Measurements from ENCODE around the gene KRTAP10-11.
"Not testable (repeated sequence)": the region's sequence is repeated elsewhere in the genome, so short reads cannot be mapped to it uniquely, and the experiment has no call there.

The KRTAP10-11 gene

GRCh38 chr21:44646366-44647221, at the start of gene KRTAP10-11:
KRTAP10-11 (plus strand) TSS chr21:44646414; CDS start chr21:44646459, 45 bp downstream.
- DNase-seq, result not testable (repeated sequence)

DNA sequence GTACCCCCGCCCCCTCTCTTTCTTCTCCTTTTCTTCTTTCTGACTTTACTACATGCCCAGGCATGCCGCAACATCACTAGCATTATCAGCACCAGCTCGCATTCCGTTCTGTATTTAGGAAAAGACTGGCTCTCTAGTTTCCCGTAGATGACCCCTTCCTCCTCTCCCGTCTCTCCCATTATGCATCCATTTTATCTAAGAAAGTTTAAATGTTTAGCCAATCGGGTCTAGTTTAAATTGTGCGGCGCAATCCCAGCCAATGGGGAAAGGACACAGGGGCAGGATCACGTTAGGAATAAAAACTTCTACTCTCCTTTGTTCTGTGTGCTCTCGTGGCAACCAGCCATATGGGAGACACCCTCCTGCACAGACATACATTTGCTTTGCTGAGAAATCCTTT, 48.2 kb upstream of the KRTAP10-11 start:
- no peak for DNase-seq

DNA sequence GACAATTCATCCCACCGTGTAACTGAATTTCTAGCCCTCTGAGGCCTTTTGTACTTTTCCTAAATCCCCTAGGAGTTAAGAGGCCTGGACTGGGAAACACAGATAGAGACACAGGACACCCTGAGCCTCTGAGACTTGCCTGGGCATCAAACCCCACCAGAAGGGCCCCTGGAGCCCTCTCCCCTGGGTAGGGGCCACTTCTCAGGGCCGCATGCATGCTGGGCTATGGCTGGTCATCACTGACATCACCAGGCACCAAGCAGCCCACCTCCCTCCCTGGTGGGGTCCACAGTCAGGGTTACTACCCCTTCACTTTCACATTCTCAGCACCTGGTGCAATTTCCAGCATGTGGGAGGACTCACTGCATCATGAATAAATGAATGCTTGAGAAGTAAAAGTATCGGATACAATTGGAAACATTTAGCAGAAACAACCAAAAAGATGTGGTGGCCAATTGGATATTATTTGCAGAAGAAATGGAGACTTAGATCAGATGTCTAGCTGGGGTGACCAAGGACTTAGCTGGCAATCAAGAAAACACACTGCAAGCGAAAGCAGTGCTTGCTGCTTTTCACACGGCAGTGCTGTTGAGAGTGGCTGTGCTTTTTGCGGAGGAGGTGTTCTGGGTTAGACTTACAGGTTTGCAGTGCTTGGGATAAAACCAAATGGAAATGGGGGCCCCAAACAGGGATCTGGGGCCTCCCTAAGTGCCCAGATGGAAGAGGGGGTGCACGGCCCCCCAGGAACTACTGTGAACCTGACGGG, 46.8 kb upstream of the KRTAP10-11 start:
- no peak for DNase-seq

GRCh38 chr21:44600118-44600978, 45.9 kb upstream of the KRTAP10-11 start, which contains the start of gene KRTAP10-7:
KRTAP10-7 (plus strand) TSS chr21:44600597; CDS start chr21:44600622, 25 bp downstream.
- DNase-seq, result not testable (repeated sequence)

GRCh38 chr21:44601091-44601490, 45.1 kb upstream of the KRTAP10-11 start:
- DNase-seq, result not testable (repeated sequence)

DNA sequence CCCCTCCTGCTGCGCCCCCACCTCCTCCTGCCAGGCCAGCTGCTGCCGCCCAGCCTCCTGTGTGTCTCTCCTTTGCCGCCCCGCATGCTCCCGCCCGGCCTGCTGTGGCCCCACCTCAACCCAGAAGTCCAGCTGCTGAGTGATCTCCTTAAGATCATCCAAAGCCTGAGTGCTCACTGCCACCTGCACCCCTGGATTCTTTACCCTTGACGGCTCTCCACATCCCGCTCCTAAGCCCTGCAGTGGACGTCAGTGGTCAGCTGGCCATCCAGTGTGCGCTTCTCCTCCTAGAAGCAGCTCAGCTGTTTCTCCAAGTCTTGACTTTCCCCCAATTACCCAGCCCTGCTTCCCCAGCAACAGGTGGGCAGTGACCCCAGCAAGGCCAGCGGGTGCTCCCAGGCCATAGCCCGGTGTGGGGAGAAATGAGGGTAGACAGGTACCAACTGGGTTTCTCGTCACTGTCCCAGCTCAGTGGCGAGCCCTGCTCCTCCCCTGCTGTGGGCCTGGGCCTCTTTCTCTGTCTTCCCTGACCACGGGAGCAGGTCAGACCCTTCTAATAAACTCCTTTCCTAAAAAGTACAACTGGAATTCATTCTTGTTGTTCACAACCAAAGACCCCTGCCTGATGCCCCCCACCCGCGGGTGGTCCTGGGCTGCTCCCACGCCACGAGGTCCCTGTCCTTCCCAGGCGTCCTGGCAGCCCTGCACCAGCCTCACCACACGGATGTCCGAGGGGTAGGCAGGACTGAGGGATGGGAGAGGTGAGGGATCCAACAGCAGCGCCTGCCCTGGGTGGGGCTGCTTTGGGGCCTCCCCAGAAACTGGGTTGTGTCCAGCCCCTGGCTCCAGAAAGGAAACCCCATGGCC, 44.4 kb upstream of the KRTAP10-11 start:
- no peak for DNase-seq

DNA sequence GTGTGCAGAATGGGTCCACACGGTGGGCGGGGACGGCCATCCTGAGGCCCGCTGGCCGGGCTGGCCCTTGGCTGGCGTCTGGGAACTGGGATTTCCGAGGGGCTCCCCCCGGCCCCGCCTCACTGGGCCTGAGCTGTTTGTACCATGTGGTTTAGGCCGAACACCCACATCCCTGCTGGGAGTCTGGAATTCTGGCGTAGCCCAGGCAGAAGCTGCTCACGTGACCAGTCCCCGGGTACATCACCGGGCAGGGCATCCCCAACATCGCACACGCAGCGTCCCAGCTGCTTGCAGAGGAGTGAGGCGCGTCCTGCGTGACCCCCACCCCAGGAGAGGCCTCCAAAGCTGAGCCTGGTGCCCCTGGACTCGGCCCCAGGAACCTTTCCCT, 43.8 kb upstream of the KRTAP10-11 start:
- no peak for DNase-seq

- no peak for DNase-seq
Measured at GRCh38 chr21:44603109-44603875, 42.9 kb upstream of the KRTAP10-11 start.

GRCh38 chr21:44603911-44604310, 42.3 kb upstream of the KRTAP10-11 start:
- no peak for DNase-seq

DNA sequence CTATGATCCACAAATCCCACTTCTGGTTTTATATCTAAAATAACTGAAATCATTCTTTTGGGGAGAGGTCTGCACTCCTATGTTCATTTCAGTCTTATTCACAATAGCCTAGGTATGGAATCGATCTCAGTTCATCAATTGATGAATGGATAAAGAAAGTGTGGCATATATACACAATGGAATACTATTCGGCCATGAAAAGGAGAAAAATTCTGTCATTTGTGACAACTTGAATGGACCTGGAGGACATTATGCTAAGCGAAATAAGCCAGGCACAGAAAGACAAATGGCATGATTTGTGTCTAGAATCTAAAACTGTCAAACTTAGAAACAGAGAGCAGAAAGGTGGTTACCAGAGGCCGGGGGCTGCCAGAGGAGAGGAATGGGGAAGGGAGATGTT, 39.7 kb upstream of the KRTAP10-11 start:
- DNase-seq, result no peak

DNA sequence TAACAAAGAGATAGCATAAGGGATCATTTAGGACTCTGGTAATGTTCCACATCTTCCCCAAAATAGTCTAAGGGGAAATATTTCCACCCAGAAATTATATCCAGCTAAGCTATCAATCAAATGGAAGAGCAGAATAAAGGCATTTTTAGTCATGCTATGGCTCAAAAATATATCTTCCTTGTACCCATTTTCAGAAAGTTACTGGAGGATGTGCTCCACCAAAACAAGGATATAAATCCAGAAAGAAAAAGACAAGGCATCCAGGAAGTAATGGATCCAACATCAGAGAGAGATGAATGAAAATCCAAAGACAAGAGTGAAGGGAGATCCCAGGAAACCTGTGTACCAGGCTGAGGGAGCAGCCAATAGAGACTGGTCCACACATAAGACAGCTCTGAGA, 37.0 kb upstream of the KRTAP10-11 start:
- DNase-seq, result no peak

DNA sequence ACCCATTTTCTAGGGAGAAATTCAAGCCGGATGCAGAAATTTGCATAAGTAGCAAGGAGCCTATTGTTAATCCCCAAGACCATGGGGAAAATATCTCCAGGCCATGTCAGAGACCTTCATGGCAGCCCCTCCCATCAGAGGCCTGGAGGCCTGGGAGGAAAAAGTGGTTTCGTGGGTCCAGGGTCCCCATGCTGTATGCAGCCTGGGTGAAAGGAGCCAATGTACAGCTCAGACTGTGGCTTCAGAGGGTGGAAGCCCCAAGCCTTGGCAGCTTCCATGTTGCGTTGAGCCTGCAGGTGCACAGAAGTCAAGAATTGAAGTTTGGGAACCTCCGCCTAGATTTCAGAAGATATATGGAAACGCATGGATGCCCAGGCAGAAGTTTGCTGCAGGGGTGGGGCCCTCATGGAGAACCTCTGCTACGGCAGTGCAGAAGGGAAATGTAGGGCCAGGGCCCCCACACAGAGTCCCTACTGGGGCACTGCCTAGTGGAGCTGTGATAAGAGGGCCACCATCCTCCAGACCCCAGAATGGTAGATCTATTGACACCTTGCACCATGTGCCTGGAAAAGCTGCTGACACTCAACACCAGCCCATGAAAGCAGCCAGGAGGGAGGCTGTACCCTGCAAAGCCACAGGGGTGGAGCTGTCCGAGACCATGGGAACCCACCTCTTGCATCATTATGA, 35.9 kb upstream of the KRTAP10-11 start:
- DNase-seq, result not testable (repeated sequence)

- DNase-seq, result no peak
Measured at GRCh38 chr21:44611551-44611950, 34.7 kb upstream of the KRTAP10-11 start.

GRCh38 chr21:44612029-44612486, 34.2 kb upstream of the KRTAP10-11 start, which contains the start of gene KRTAP10-8:
KRTAP10-8 (plus strand) TSS chr21:44612079; CDS start chr21:44612101, 22 bp downstream.
- DNase-seq, result no peak

DNA sequence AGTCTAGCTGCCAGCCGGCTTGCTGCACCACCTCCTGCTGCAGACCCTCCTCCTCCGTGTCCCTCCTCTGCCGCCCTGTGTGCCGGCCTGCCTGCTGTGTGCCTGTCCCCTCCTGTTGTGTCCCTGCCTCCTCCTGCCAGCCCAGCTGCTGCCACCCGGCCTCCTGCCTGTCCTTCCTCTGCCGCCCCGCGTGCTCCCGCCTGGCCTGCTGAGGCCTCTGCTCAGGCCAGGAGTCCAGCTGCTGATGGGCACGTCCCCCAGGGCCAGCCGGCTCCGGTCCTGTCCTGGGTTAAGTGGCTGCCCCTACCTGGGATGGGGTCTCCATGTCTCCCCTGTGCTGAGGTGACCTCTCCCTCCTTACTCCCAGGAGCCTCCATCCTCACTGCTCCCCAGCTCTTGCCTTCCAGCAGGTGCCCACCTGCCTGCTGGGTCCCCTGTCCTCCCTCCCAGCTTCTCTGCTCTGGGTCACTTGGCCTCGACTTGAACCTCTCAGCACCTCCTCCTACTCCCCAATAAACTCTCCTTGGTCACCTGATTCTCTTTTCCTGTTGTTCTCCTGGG, 33.5 kb upstream of the KRTAP10-11 start:
- no peak for DNase-seq

DNA sequence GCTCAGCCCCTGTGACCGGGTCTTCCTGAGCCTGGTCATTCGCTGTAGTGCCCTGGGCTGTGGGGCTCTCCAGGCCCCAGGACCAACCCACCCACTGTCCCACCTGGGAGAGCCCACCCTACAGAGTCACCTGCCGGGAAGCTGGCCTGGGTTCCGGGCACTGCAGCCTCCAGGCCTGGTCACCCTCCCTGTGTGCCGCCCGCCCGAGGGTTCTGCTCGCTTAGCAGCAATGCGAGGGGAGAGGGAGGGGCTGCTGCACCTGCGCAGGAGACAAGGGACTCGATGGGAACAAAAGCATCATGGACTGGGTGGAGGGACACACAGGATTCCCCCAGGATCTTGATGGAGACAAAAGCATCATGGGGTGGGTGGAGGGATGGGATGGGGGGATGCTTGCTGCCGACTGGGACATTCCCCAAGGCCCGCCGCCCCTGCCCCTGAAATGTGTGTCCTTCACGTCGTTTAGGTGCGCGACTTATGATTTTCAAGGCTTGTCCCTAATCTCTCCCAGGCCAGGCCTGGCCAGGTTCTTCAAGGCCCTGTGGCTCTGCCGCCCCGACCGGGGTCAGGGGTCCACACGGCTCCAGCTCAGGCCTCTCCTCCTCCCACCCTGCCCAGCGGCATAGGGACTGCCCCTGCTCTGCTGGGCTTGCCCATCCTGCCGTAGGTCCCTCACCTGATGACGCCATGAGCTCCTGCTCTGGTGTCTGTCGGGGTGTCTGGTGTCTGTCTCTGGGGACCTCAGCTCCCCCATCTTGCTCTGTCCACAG, 32.6 kb upstream of the KRTAP10-11 start:
- DNase-seq, result no peak

DNA sequence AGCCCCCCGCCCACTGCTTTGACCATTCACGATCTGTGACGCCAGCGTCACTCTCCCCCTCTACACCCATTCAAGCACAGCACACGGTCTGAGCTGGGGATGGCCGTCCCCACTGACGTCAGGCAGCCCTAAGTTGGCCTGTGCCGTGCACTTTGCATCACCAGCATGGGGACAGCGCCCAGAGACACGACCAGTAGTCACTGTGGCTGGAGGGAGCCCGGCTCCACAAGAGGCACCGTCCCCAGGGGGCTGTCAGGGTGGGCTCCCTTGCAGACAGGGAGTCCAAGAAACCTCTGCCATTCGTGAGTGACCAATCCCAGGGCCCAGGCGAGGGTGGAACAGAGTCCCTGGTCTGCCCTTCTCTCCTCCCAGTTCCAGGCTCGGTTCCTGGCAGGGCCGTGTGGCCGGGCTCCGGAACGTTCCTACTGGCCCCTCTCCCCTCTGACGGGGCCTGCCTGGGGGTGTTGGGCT, 32.0 kb upstream of the KRTAP10-11 start:
- no peak for DNase-seq

GRCh38 chr21:44614961-44615391, 31.2 kb upstream of the KRTAP10-11 start:
- no peak for DNase-seq

GRCh38 chr21:44615466-44615865, 30.7 kb upstream of the KRTAP10-11 start:
- no peak for DNase-seq

Measured in NCI-H1048 (cell line).